ENCODE measurements around the gene LARGE1.

- TF ChIP-seq, protein P1, sequence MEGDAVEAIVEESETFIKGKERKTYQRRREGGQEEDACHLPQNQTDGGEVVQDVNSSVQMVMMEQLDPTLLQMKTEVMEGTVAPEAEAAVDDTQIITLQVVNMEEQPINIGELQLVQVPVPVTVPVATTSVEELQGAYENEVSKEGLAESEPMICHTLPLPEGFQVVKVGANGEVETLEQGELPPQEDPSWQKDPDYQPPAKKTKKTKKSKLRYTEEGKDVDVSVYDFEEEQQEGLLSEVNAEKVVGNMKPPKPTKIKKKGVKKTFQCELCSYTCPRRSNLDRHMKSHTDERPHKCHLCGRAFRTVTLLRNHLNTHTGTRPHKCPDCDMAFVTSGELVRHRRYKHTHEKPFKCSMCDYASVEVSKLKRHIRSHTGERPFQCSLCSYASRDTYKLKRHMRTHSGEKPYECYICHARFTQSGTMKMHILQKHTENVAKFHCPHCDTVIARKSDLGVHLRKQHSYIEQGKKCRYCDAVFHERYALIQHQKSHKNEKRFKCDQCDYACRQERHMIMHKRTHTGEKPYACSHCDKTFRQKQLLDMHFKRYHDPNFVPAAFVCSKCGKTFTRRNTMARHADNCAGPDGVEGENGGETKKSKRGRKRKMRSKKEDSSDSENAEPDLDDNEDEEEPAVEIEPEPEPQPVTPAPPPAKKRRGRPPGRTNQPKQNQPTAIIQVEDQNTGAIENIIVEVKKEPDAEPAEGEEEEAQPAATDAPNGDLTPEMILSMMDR (IDR thresholded peaks at IDR 0.05; ENCODE audit: borderline replicate concordance, extremely low read depth, low read length, poor library complexity, severe bottlenecking): no peak
- TF ChIP-seq EZH2 (IDR thresholded peaks at IDR 0.05; ENCODE audit: borderline replicate concordance, low read depth, low read length, severe bottlenecking): no peak
Measured at GRCh38 chr22:33659448-33659847, 260.8 kb downstream of the LARGE1 start.

Measured in DND-41 (cell line).